Gastroesophageal sphincter (tissue), 3 donors: ENCODE data around the gene MN1.

Experiments used
- EP300 ChIP-seq: sonication (generic); formaldehyde crosslinking; IDR thresholded peaks from one replicate; pipeline ENCODE4 v1.6.1; 2017; ENCODE audit warnings: antibody characterized with exemption, mild to moderate bottlenecking
- POLR2A ChIP-seq, 2 donors: fragments of 450-650 bp; IDR thresholded peaks; one replicate each; pipeline ENCODE4 v1.6.1; 2017; ENCODE audit warnings: antibody characterized with exemption in 2 of 2, mild to moderate bottlenecking in 2 of 2, moderate library complexity in 1 of 2
- TF ChIP-seq, protein P1 (sequence below), 4 experiments: fragments of 200-600 bp in 2 of 4; fragments of 450-650 bp in 2 of 4; sonication (generic) in 1 of 4; IDR thresholded peaks; one replicate each; pipeline ENCODE4 v1.5.1; 2017 to 2019; ENCODE audit warnings: antibody characterized with exemption in 4 of 4, mild to moderate bottlenecking in 2 of 4, moderate library complexity in 2 of 4

DNA sequence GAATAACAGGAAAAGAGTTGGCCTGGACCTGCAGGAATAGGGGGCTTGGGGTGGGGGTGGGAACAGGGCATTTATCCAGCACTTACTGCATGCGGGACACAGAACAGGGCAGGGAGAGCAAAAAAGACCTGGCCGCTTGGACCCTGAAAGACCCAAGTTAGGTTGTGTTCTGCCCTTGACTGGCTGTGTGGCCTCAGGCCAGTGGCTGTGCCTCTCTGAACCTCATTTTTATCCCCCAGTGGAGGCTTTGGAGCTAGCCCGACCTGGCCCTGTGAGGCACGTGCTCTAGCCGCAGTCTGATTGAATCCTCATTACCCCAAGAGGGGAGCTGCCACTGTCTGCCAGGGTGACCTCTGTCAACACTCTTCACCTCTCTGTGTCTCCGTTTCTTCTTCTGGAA, 68.7 kb downstream of the MN1 start:
- TF ChIP-seq EP300 (no peak), POLR2A (IDR thresholded peaks at IDR 0.05) (no peak)
- TF ChIP-seq, protein P1, sequence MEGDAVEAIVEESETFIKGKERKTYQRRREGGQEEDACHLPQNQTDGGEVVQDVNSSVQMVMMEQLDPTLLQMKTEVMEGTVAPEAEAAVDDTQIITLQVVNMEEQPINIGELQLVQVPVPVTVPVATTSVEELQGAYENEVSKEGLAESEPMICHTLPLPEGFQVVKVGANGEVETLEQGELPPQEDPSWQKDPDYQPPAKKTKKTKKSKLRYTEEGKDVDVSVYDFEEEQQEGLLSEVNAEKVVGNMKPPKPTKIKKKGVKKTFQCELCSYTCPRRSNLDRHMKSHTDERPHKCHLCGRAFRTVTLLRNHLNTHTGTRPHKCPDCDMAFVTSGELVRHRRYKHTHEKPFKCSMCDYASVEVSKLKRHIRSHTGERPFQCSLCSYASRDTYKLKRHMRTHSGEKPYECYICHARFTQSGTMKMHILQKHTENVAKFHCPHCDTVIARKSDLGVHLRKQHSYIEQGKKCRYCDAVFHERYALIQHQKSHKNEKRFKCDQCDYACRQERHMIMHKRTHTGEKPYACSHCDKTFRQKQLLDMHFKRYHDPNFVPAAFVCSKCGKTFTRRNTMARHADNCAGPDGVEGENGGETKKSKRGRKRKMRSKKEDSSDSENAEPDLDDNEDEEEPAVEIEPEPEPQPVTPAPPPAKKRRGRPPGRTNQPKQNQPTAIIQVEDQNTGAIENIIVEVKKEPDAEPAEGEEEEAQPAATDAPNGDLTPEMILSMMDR (IDR thresholded peaks at IDR 0.05): no peak
